Neural cell (in vitro differentiated cells): Measurements from ENCODE around the gene CCDC136. TPM values are rescaled to one million over a fixed set of nuclear protein-coding genes. Genes with fewer than 3 reads are reported as not detected.

ENCODE experiments used
- H2AFZ ChIP-seq: fragments of 200-600, 300-800 bp; sonication (generic), shearing (Covaris generic); 2 replicates; pipeline ENCODE4 v1.6.0; 2014; ENCODE audit warnings: low read depth, mild to moderate bottlenecking, antibody characterized with exemption, low read length, moderate library complexity
- H3F3A ChIP-seq: fragments of 200-600 bp; shearing (Covaris generic); 2 replicates; pipeline ENCODE4 v1.6.1; 2016; ENCODE audit warnings: mild to moderate bottlenecking, moderate library complexity, mixed read lengths, antibody characterized with exemption, low read length; ENCODE audit not compliant: insufficient read depth, poor library complexity, severe bottlenecking
- H3K27ac ChIP-seq: fragments of 200-600, 300-800 bp; sonication (generic), shearing (Covaris generic); 2 replicates; pipeline ENCODE4 v1.5.1; 2014; ENCODE audit warnings: mild to moderate bottlenecking, low read length, moderate library complexity
- H3K27me3 ChIP-seq: fragments of 300-800, 200-600 bp; sonication (generic), shearing (Covaris generic); 2 replicates; pipeline ENCODE4 v1.6.0; 2014; ENCODE audit warnings: mild to moderate bottlenecking, low read depth, low read length, moderate library complexity; ENCODE audit not compliant: insufficient read depth
- H3K36me3 ChIP-seq: fragments of 300-800, 200-600 bp; sonication (generic), shearing (Covaris generic); 2 replicates; pipeline ENCODE4 v1.5.1; 2014; ENCODE audit warnings: mild to moderate bottlenecking, antibody characterized with exemption, low read length, moderate library complexity; ENCODE audit not compliant: insufficient read depth
- H3K4me2 ChIP-seq: fragments of 300-800, 200-600 bp; sonication (generic), shearing (Covaris generic); 2 replicates; pipeline ENCODE4 v1.6.0; 2014; ENCODE audit warnings: mild to moderate bottlenecking, low read length
- H3K4me3 ChIP-seq: fragments of 300-800, 200-600 bp; sonication (generic), shearing (Covaris generic); 2 replicates; pipeline ENCODE4 v1.5.1; 2014; ENCODE audit warnings: mild to moderate bottlenecking, low read length, moderate library complexity
- H3K79me2 ChIP-seq: fragments of 200-600 bp; shearing (Covaris generic); replicated peaks from 2 replicates; pipeline ENCODE4 v1.6.0; 2014; ENCODE audit warnings: mild to moderate bottlenecking, low read length, moderate library complexity; ENCODE audit not compliant: insufficient read depth
- H3K9ac ChIP-seq: fragments of 300-800, 200-600 bp; sonication (generic), shearing (Covaris generic); 2 replicates; pipeline ENCODE4 v1.6.1; 2016; ENCODE audit warnings: mild to moderate bottlenecking, low read length, mixed read lengths
- H3K9me2 ChIP-seq: fragments of 200-600 bp; shearing (Covaris generic); 2 replicates; pipeline ENCODE4 v1.6.1; 2016; ENCODE audit warnings: mild to moderate bottlenecking, low read length, mixed read lengths; ENCODE audit not compliant: insufficient read depth
- H3K9me3 ChIP-seq: fragments of 200-600, 300-800 bp; sonication (generic), shearing (Covaris generic); 2 replicates; pipeline ENCODE4 v1.6.1; 2016; ENCODE audit warnings: mild to moderate bottlenecking, mixed run types, low read length, moderate library complexity, mixed read lengths
- H4K20me1 ChIP-seq: fragments of 200-600 bp; shearing (Covaris generic); 2 replicates; pipeline ENCODE4 v1.6.1; 2016; ENCODE audit warnings: mild to moderate bottlenecking, mixed run types; ENCODE audit not compliant: insufficient read depth
- EP300 ChIP-seq: fragments of 450-650 bp; conservative IDR thresholded peaks from 2 replicates; pipeline ENCODE4 v1.6.1; 2014; ENCODE audit warnings: antibody characterized with exemption, mild to moderate bottlenecking, moderate library complexity; ENCODE audit not compliant: poor library complexity, severe bottlenecking
- EZH2 ChIP-seq: fragments of 200-600, 300-800 bp; shearing (Covaris generic), sonication (generic); IDR thresholded peaks from 2 replicates; pipeline ENCODE4 v1.6.1; 2014; ENCODE audit warnings: antibody characterized with exemption, low read length, borderline replicate concordance, mild to moderate bottlenecking; ENCODE audit not compliant: insufficient read depth, poor library complexity, severe bottlenecking
- MXI1 ChIP-seq: fragments of 450-650 bp; conservative IDR thresholded peaks from 2 replicates; pipeline ENCODE4 v1.6.1; 2014; ENCODE audit warnings: antibody characterized with exemption, mild to moderate bottlenecking; ENCODE audit not compliant: poor library complexity, severe bottlenecking
- POLR2AphosphoS5 ChIP-seq: IDR thresholded peaks from 2 replicates; pipeline ENCODE4 v1.6.1; 2012
- RAD21 ChIP-seq: fragments of 450-650 bp; conservative IDR thresholded peaks from 2 replicates; pipeline ENCODE4 v1.6.1; 2014; ENCODE audit warnings: antibody characterized with exemption, mild to moderate bottlenecking, moderate library complexity
- SMC3 ChIP-seq: fragments of 450-650 bp; conservative IDR thresholded peaks from 2 replicates; pipeline ENCODE4 v1.6.1; 2014; ENCODE audit warnings: antibody characterized with exemption, mild to moderate bottlenecking, moderate library complexity; ENCODE audit not compliant: poor library complexity
- TAF1 ChIP-seq: IDR thresholded peaks from 2 replicates; pipeline ENCODE4 v1.6.1; 2012; ENCODE audit warnings: low read depth
- polyA plus RNA-seq: library from polyadenylated mRNA; depleted of rRNA; stranded (reverse); fragments of >200 nt; gene quantifications from 2 replicates; pipeline ENCODE4 v1.2.3, GENCODE V29; 2014
- TF ChIP-seq, protein P1 (sequence below): IDR thresholded peaks from 2 replicates; pipeline ENCODE4 v1.6.1; 2012; ENCODE audit warnings: borderline replicate concordance
- TF ChIP-seq, protein P2 (sequence below): fragments of 450-650 bp; IDR thresholded peaks from 2 replicates; pipeline ENCODE4 v1.5.1; 2014; ENCODE audit warnings: antibody characterized with exemption, mild to moderate bottlenecking, moderate library complexity; ENCODE audit not compliant: poor library complexity, severe bottlenecking

The CCDC136 gene
- polyA plus RNA-seq, 1 donor from 2014 or later = 42.5 TPM

DNA sequence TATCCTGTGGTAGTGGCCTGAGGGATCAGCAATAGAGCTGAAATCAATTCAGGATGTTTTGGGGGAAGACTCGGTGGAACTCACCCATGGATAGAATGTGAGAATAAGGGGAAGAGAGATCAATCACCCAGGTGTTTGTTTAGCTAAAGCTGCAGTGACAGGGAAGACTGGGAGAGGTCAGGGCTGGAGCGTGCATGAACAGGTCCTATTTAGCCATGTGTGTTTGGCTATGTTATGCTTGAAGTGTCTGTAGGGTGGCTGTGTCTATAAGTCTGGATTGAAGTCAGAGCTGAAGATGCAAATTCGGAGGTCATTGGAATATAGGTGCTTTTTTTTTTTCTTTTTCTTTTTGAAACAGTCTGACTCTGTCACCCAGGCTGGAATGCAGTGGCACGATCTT lies 75.5 kb downstream of the CCDC136 start:
- H3K27me3 ChIP-seq = peaks cover 27% of the 10 kb centered on the region
- peaks cover 11% of the 10 kb centered on the region for H3K79me2 ChIP-seq
- H3K9me3 ChIP-seq = no peaks in the 10 kb centered on the region
- no peak overlapping the region for H3K27ac ChIP-seq
- no peaks in the 10 kb centered on the region for H3K36me3 ChIP-seq
- no peaks in the 10 kb centered on the region for H3F3A ChIP-seq
- no peak overlapping the region for H3K4me3 ChIP-seq
- H2AFZ ChIP-seq = no peak overlapping the region
- no peak overlapping the region for H3K4me2 ChIP-seq
- H3K9ac ChIP-seq = no peak overlapping the region
- no peaks in the 10 kb centered on the region for H4K20me1 ChIP-seq
- TF ChIP-seq EP300 = no peak
- no peak for TF ChIP-seq TAF1
- TF ChIP-seq, protein P1, sequence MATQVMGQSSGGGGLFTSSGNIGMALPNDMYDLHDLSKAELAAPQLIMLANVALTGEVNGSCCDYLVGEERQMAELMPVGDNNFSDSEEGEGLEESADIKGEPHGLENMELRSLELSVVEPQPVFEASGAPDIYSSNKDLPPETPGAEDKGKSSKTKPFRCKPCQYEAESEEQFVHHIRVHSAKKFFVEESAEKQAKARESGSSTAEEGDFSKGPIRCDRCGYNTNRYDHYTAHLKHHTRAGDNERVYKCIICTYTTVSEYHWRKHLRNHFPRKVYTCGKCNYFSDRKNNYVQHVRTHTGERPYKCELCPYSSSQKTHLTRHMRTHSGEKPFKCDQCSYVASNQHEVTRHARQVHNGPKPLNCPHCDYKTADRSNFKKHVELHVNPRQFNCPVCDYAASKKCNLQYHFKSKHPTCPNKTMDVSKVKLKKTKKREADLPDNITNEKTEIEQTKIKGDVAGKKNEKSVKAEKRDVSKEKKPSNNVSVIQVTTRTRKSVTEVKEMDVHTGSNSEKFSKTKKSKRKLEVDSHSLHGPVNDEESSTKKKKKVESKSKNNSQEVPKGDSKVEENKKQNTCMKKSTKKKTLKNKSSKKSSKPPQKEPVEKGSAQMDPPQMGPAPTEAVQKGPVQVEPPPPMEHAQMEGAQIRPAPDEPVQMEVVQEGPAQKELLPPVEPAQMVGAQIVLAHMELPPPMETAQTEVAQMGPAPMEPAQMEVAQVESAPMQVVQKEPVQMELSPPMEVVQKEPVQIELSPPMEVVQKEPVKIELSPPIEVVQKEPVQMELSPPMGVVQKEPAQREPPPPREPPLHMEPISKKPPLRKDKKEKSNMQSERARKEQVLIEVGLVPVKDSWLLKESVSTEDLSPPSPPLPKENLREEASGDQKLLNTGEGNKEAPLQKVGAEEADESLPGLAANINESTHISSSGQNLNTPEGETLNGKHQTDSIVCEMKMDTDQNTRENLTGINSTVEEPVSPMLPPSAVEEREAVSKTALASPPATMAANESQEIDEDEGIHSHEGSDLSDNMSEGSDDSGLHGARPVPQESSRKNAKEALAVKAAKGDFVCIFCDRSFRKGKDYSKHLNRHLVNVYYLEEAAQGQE = no peak
- no peak for TF ChIP-seq POLR2AphosphoS5
- no peak for TF ChIP-seq RAD21
- TF ChIP-seq SMC3 = no peak
- TF ChIP-seq, protein P2, sequence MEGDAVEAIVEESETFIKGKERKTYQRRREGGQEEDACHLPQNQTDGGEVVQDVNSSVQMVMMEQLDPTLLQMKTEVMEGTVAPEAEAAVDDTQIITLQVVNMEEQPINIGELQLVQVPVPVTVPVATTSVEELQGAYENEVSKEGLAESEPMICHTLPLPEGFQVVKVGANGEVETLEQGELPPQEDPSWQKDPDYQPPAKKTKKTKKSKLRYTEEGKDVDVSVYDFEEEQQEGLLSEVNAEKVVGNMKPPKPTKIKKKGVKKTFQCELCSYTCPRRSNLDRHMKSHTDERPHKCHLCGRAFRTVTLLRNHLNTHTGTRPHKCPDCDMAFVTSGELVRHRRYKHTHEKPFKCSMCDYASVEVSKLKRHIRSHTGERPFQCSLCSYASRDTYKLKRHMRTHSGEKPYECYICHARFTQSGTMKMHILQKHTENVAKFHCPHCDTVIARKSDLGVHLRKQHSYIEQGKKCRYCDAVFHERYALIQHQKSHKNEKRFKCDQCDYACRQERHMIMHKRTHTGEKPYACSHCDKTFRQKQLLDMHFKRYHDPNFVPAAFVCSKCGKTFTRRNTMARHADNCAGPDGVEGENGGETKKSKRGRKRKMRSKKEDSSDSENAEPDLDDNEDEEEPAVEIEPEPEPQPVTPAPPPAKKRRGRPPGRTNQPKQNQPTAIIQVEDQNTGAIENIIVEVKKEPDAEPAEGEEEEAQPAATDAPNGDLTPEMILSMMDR = no peak
- TF ChIP-seq EZH2 = no peak
- TF ChIP-seq MXI1 = no peak
- H3K9me2 ChIP-seq = no peaks in the 10 kb centered on the region

DNA sequence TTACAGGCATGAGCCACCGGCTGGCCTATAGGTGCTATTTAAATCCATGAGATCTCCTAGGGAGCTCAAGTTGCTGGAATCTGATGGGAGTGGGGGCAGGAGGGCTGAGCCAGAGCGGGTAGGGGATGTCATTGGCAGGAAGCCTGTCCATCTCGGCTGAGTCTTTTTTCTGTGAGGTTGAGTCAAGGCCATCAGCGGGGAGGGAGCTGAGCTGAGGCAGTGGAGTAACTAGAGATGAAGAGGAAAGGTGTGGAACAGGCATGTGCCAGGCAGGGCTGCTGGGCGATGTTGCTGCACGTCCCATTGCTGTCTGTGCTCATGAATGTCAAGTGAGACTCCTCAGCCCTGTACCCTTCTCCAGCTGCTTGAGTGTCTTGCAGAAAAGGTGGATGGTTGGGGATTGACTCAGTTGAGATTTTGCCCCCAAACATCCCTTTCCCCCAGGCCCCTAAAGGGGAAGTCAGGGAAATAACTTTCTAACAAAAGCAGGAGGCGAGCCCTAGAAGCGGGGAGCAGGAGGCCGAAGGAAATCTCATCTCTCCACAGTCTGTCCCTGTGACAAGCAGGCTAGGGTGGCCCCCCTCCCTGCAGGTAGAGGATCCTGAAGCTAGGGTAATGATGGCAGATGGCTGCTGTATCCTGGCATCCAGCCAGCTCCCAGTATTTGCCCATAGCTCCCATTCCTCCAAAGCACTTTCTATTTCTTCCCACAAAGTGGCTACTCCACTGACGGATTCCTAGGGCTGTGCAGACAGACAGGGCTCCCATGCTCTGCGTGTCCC lies 76.3 kb downstream of the CCDC136 start:
- Histone ChIP-seq H3K4me2 (no peak overlapping the region), H3F3A (no peaks in the 10 kb centered on the region), H3K9me3 (no peaks in the 10 kb centered on the region), H3K9me2 (no peaks in the 10 kb centered on the region), H4K20me1 (no peaks in the 10 kb centered on the region), H3K4me3 (no peak overlapping the region), H3K79me2 (peaks cover 11% of the 10 kb centered on the region), H3K36me3 (no peaks in the 10 kb centered on the region), H3K27ac (no peak overlapping the region), H3K9ac (no peak overlapping the region), H3K27me3 (peaks cover 27% of the 10 kb centered on the region), H2AFZ (no peak overlapping the region)
- TF ChIP-seq TAF1 (no peak), MXI1 (no peak), RAD21 (no peak), POLR2AphosphoS5 (no peak), SMC3 (no peak), EP300 (no peak)
- TF ChIP-seq, protein P1 = no peak
- TF ChIP-seq, protein P2 = no peak
